HG03565 (cell line): ENCODE data around the gene EMILIN3.
A peak's percentile ranks its signal among the peaks of the same experiment; 100 is the strongest.

Experiments
- ATAC-seq: cut with Tn5 transposase; IDR thresholded peaks from one replicate; pipeline ENCODE4 v1.9.1; 2021; ENCODE audit warnings: mild to moderate bottlenecking, moderate library complexity; ENCODE audit not compliant: unreplicated experiment

Gene EMILIN3

DNA sequence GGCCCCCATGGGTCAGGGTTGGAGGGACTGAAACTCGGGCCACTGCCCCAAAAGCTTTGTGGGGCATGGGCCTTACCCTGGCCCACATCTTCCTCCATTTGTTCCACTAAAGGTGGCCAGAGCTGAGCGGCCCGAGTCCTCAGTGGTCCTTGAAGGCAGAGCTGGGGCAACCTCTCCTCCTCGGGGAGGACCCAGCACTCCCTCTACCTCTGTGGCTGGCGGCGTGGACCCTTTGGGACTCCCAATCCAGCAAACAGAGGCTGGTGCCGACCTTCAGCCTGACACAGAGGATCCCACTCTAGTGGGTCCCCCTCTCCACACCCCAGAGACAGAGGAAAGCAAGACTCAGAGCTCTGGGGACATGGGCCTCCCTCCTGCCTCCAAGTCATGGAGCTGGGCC is 16.7 kb downstream of the EMILIN3 start:
- no peak for ATAC-seq

DNA sequence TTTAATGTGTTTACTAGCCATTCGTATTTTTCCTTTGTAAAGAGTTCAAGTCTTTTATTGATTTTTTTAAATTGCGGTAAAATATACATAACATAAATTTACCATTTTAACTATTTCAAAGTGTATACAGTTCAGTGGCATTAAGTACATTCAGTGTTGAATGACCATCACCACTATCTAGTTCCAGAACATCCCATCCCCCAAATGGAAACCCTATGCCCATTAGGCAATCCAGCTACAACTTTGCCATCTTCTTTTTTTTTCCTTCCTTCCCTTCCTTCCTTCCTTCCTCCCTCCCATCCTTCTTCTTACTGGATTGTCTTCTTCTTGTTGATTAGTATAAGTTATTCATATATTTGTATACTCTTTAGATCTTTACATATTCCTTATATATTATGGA is 17.4 kb downstream of the EMILIN3 start:
- ATAC-seq = no peak

DNA sequence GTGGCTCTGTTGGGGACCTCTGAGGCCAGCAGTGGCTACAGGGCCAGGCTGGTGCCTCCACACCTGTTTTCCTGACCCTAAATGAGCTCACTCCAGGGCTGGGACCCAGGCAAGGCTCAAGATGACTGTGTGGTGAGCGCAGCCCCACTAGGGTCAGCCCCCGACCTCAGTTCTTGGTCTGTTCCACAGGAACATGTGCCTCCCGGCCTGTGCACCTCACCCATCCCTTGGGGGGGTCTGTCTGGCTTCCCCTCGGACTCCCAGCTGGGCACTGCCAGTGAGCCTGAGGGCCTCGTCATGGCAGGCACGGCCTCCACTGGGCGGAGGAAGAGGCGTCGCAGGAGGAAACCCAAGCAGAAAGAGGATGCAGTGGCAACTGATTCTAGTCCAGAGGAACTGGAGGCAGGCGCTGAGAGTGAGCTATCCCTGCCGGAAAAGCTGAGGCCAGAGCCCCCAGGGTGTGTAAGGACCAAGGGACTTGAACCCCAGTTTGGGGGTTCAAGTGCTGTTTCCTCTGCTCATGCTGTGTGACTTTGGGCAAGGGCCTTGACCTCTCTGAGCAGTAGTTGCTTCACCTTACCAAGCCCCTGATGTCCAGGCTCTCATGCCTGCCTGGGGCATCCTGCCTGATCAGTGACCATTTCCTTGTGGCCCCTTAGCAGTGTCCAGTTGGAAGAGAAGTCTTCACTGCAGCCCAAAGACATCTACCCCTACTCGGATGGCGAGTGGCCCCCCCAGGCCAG is 18.0 kb downstream of the EMILIN3 start:
- no peak for ATAC-seq

DNA sequence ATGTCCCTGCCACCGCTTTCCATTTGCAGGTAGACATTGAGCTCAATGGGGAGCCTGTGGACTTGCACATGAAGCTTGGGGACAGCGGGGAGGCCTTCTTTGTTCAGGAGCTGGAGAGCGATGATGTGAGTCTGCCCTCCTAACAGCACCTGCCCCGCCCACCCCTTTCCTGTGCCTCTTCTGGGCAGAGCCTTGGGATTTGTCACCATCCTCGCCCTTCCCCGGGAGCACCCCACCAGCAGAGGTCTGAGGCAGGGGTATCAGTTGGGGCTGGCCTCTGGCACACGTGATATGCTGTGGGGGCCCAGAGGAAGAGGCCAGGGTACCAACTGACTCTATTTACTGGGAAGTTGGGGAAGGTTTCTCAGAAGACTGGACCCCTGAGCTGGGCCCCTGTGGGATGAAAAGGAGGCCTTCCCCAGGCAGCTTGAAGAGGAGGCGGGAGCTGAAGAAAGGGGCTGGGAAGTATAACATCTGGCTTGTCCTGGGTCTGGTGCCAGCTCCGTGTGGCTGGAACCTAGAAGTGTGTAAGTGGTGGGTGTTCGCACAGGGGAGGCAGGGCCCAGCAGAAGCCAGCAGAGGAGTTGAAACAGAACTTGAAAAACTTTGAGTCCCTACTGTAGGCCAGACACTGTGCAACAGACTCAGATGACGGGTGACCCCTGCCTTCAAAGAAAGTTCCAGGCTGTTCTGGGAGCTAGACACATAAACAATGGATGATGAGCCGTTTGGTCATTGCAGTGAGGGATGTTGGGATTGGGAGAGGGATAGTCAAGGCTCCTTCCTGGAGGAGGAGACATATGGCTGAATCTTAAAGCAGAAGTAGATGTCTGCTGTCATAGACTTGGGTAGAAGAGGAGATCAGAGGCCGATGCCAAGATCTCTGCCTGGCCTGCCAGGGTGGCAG is 18.8 kb downstream of the EMILIN3 start:
- ATAC-seq = no peak

DNA sequence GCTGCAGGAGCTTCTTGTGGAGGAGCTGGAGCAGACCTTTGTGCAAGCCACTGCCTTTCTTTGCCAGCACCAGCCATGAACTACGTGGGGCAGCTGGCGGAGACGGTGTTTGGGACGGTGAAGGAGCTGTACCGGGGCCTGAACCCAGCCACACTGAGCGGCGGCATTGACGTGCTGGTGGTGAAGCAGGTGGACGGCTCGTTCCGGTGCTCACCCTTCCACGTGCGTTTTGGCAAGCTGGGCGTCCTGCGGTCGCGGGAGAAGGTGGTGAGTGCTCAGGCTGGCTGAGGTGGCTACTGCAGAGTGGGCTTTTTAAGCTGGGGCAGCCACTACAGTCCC is 20.9 kb downstream of the EMILIN3 start:
- no peak for ATAC-seq

DNA sequence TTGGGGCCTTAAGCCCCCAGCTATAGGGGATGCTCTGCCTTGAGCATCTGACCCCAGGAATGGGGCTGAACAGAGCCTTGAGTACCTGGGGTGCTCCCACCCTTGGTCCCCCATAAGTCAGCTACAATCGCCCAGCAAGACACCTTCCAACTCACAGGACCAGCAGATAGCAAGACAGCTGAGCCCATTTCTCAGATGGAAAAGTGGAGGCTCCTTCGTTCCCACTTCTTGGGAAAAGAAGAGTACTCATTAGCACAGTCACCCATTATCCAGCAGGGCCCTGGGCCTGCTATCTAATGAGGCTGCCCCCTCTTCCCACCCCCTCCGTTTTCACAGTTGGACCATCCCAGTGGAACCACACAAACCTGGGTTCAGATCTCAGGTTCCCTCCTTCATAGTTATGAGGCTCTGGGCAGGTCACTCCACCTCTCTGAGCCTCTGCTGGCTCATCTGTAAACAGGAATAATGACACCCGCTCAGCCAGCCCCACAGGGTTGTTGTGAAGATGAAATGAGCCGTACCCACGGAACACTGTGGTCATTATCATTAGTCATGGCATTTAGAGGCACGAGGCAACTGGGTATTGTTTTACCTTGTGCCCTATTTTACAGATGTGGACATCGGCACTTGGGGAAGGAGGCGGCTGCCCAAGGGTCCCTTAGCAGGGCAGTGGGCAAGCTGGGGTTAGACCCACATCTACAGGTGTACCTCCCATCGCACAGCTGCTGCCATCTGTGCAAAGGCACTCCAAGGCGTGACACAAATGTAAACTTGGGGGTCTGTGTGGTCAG is 21.5 kb downstream of the EMILIN3 start:
- no peak for ATAC-seq

DNA sequence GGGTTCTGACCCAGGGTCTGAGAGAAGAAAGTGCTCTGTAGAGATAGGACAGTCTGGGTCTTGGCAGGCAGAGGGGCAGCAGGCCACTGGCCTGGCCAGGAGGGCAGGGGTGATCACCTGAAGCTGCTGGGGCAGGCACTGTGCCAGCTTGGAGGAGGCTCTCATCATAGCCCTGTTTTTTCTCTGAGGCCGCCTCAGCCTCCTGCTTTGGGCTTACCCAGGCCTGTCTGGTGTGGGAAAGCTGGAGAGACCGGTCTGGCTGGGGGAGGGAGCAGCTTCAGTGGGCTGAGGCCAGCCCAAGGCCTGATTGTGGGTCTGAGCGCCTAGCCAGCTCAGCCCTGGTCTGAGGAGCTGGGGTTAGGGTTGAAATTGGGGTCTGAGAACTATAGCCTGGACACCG is 22.1 kb downstream of the EMILIN3 start:
- no peak for ATAC-seq

DNA sequence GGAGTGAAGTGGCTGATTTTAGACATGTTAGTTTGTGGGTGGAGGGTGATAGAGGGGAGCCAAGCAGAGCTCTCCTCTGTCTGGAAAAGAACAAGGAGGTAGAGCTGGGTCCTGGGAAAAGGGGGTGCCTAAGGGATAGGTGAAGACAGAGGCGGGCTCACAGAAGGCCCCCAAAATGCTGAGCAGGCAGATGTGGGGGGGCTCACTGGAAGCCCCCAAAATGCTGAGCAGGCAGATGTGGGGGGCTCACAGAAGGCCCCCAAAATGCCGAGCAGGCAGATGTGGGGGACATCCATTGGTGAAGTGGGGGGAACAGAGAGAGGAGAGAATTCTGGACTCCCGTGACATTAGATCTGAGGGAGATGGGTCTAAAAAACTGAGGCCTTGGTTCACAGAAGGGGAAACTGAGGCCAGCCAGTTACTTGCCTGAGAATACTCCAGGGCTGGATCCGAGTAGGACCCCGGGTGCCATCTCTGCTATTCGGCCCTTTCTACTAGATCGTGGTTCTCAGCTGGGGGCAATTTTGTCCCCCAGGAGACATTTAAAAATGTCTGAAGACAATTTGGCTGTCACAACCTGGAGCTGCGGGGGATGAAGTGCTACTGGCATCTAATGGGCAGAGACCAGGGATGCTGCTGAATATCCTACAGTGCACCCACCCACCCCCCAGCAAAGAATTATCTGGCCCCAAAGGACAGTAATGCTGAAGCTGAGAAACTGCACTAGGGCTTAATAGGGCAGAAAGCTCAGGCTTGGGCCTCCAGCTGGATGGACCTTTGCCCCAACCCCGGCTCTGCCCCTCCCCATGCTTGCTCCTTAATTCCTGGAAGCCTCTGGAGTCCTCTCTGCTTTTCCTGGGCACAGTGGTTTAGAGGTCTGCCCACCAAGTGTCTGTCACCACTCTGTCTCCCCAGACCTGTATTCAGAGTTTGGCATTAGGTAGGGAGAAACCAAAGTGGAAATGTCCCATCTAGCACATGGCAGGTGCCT is 23.8 kb downstream of the EMILIN3 start:
- no peak for ATAC-seq

DNA sequence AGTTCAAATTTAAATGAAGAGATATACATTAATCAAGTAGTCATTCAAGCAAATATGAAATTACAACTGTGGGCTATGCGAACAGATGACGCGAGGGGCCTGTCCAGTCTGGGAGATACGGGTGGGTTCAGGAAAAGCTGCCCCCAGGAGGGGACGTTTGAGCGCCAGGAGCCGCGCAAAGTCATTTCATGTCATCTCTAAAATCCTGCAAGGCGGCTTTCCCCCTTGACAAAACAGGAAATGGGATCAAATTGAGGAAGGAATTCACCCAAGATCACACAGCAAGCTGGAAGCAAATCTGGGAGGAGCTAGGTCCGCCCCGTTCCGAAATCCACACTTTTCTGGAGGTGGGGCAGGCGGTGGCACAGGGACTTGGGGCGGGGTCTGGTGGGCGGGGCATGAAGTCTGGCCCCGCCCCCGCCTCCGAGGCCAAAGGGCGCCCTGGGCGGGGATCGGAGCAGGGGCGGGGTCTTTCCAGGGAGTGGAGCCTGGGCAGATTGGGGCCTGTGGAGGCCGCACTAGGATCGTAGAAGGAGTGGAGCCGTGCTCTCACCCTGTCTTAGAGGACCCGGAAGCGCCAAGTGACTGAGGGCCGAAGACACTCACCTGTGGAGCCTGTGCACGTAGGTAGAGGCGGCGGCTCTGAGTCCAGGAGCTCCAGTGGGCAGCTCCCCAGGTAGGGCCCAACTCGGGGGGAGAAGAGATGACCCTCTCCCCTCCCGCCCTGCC is 26.1 kb downstream of the EMILIN3 start, which contains the start of gene LPIN3:
LPIN3 (plus strand) TSS at position 495 of the 729 bp plus-strand sequence. CDS start 4,983 bp downstream, outside the sequence.
- no peak for ATAC-seq

DNA sequence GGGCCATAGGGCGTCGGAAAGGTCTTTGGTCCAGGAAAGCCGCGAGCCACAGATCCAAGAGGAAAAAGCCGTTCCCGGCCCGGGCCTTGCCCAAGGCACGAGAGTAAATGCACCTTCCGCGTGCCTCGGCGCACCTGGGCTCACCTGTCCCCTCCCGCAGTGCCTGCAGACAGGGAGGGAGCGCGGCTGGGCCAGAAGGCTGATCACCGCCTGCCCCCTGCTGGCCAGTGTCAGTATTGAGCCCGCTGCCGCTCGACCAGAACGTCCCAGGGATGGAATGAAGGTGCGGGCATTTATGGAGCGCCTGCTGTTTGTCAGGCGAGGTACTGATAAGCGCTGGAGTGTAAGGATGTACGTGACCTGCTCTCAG is 26.7 kb downstream of the EMILIN3 start:
- ATAC-seq = peak; percentile 71

DNA sequence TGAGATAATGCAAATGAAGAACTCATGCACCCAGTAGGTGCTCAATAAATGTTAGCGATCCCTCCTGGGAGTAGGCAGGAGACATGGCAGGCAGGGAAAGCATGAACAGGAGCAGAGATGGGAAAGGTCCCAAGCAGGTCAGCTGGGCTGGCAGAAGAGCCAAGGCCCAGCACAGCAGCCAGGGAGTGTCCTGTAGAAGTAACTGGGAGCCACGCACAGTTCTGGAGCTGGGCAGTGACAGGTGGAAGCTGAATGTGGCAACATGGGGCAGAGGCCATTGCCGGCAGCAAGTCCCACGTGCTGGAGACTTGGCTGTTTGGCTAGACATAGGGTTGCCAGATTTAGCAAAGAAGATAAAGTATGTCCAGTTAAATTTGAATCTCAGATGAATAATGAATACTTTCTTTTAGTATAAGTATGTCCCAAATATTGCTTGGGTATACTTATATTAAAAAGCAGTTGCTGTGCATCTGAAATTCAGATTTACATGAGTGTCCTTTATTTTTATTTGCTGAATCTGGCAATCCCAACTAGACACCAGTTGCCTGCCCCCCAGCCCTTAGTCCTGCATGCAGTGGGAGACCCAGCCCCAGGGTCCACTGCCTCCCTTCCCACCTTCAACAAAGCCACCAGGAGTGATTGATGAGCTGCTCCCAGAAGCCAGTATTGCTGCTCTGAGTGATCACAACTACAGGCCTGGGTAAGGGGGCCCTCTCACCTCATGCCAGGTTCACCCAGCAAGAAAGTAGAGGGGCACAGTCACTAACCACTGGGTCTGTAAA is 29.7 kb downstream of the EMILIN3 start:
- no peak for ATAC-seq

DNA sequence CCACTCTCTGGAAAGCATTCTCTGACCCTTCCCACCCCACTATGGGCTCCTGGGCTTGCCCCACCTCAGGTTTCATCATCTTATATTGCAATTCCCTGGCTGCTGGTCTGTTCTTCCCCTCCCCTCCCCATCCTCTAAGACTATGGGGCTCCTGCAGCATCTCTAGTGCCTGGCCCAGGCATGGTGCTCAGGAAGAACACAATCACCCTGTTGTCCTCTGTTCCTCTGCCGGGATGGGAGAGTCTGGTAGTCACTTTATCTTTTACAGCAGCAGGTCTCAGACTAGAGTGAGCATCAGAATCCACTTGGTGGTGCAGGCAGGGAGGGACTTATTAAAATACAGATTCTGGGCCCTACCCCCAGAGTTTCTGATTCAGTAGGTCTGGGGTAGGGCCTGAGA is 31.0 kb downstream of the EMILIN3 start:
- no peak for ATAC-seq

DNA sequence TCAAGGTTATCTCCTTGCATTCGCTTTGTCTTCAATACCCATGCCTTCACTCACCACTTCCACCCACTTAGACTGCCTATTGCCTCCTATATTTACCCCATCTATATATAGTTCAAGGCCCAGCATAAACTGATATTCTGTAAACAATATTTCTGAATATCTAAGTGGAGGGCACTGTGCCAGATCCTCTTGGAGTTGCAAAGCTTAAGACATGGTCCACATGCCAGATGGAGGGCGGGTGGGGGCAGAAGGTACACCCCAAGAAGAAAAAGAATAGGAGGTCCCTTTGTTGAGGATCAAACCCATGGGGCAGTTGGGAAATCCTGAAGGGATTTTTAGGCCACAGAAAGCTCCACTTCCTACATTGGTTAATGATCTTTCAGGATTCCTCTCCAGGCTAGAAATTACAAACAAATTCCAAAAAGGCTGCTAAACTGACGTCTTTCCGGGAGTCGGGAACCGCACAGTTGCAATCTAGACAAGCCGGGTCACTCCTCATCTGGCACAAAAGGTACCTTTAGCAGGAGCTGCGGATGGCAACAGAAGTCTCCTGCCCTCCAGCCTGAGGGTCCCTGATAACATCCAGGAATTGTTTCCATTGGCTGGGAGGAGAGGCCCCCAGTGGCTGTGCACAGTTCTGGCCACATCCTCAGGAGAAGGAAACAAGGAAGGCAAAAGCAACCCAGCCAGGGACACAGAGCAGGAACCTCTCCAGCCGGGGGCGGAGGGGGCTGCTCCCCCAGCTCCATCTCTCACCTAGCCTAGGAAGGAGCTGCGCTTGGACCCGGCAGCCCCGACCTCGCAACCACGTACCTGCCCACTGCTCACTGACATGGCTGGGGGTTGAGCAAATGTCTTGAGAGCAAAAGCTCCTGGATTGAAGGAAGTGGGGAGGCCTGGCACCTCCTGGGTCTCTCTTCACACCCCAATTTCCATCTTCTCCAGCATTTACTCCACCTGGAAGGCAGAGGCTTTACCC is 31.9 kb downstream of the EMILIN3 start:
- ATAC-seq = no peak

DNA sequence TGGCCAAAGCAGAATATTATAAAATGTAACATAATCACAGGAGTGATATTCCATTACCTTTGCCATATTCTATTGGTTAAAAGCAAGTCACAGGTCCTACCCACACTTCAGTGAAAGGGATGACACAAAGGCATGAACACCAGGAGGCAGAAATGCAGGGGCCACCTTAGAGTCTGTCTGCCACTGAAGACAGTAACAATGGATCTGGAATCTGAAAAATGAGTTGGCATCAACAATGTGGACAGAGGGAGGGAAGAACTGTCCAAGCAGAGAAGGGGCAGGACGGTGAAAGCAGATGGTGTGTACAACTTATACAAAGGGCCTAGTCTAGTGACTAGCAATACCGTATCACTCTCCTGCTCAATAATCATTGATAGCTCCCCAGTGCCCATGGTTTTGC is 32.6 kb downstream of the EMILIN3 start:
- ATAC-seq = no peak

DNA sequence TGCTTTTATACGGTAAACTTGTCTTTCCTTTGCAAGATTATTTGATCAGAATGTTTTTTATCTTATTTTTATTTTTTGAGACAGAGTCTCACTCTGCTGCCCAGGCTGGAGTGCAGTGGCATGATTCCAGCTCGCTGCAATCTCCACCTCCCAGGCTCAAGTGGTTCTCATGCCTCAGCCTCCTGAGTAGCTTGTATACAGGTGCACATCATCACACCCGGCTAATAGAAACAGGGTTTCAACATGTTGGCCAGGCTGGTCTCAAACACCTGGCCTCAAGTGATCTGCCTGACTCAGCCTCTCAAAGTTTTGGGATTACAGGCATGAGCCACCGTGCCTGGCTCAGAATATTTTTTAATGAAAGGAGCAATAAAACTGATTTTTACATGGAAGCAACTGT is 34.9 kb downstream of the EMILIN3 start:
- ATAC-seq = no peak

DNA sequence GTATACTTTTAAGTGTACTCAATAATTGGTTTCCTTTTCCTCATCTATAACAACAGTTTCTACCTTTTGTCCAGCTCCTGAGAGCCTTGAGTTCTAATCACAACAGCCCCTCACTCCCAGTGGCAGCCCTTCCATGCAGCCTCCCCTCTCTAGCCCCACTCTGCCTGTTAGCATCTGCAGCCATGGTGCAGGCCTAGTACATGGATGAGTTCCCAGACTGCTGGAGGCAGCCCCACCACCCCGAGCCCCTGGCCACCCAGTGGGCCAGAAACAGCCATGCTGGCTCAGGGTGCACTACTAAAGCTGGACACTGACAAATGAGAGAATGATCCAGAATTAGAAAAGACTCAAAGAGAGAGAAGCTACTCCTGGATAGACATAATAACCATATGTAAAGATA is 35.7 kb downstream of the EMILIN3 start:
- ATAC-seq = no peak

DNA sequence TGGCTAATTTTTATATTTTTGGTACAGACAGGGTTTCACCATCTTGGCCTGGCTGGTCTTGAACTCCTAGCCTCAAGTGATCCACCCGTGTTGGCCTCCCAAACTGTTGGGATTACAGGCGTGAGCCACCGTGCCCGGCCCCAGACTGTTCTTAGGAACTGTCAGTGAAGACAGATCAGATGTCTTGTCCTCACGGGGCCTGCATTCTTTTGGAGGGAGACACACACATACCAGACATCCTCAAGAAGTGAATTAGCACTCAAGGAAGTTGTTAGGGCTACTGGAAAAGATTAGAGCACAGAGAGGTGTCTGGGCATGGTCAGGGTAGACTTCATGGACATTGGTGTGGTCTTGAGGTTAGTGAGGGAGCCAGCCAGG is 36.3 kb downstream of the EMILIN3 start:
- ATAC-seq = no peak
